Measurements from ENCODE around the gene SUSD4.

DNA sequence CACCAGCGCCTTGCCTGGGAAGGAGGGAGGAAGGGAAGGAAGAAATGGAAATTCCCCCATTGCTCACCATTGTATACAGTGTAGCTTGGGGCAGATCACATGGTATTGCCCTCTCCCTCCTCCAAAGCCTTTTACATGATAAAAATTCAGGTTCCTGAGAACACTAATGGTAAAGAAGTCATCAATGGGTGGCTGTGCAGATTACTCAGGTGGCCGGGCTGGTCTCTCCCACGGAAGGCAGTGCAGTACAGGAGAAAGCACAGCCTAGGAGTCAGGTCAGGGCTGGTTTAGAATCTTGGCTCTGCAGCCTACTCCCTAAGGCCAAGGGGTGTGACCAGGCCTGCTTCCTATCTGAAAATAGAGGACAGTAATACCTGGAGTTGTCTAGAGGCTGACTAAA is 107.9 kb downstream of the SUSD4 start:
- TF ChIP-seq, protein P1, sequence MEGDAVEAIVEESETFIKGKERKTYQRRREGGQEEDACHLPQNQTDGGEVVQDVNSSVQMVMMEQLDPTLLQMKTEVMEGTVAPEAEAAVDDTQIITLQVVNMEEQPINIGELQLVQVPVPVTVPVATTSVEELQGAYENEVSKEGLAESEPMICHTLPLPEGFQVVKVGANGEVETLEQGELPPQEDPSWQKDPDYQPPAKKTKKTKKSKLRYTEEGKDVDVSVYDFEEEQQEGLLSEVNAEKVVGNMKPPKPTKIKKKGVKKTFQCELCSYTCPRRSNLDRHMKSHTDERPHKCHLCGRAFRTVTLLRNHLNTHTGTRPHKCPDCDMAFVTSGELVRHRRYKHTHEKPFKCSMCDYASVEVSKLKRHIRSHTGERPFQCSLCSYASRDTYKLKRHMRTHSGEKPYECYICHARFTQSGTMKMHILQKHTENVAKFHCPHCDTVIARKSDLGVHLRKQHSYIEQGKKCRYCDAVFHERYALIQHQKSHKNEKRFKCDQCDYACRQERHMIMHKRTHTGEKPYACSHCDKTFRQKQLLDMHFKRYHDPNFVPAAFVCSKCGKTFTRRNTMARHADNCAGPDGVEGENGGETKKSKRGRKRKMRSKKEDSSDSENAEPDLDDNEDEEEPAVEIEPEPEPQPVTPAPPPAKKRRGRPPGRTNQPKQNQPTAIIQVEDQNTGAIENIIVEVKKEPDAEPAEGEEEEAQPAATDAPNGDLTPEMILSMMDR (IDR thresholded peaks at IDR 0.05): no peak
- TF ChIP-seq POLR2A (IDR thresholded peaks at IDR 0.05): no peak

All from right lobe of liver (tissue), 4 donors.